Astrocyte (in vitro differentiated cells and primary cell): ENCODE measurements around the gene RFTN1. TPM values are rescaled to one million over a fixed set of nuclear protein-coding genes. Genes with fewer than 3 reads are reported as not detected.

Experiments
- DNase-seq: peaks from one replicate; pipeline ENCODE4 v3.0.0-alpha.2; 2010; ENCODE audit warnings: low read depth
- FAIRE-seq: peaks from 2 replicates; lab custom pipeline; 2011; peaks lifted over from hg19 to GRCh38; lab: Jason Lieb, UNC
- H2AFZ ChIP-seq: 2 replicates; pipeline ENCODE4 v1.6.0; 2012; ENCODE audit warnings: low read depth, low read length, inconsistent platforms
- H3K27ac ChIP-seq: 2 replicates; pipeline ENCODE4 v1.5.1; 2011; ENCODE audit warnings: low read depth, low read length, inconsistent platforms
- H3K27me3 ChIP-seq: 2 replicates; pipeline ENCODE4 v1.6.0; 2011; ENCODE audit warnings: low read length, inconsistent platforms; ENCODE audit not compliant: insufficient read depth
- H3K36me3 ChIP-seq: 2 replicates; pipeline ENCODE4 v1.5.1; 2011; ENCODE audit warnings: low read length, inconsistent platforms; ENCODE audit not compliant: insufficient read depth
- H3K4me1 ChIP-seq: 2 replicates; pipeline ENCODE4 v1.5.1; 2011; ENCODE audit warnings: low read length, inconsistent platforms; ENCODE audit not compliant: insufficient read depth
- H3K4me2 ChIP-seq: 2 replicates; pipeline ENCODE4 v1.6.0; 2012; ENCODE audit warnings: low read length, inconsistent platforms
- H3K4me3 ChIP-seq: 2 replicates; pipeline ENCODE4 v1.5.1; 2011; ENCODE audit warnings: low read depth, mild to moderate bottlenecking, low read length, inconsistent platforms; ENCODE audit not compliant: insufficient read depth
- H3K79me2 ChIP-seq: 2 replicates; pipeline ENCODE4 v1.6.0; 2012; ENCODE audit warnings: mild to moderate bottlenecking, low read length, inconsistent platforms; ENCODE audit not compliant: insufficient read depth
- H3K9ac ChIP-seq: 2 replicates; pipeline ENCODE4 v1.6.0; 2012; ENCODE audit warnings: mild to moderate bottlenecking, low read length, inconsistent platforms
- H3K9me3 ChIP-seq: 2 replicates; pipeline ENCODE4 v1.5.1; 2012; ENCODE audit warnings: low read depth, mild to moderate bottlenecking, low read length, inconsistent platforms; ENCODE audit not compliant: insufficient read depth
- H4K20me1 ChIP-seq: 2 replicates; pipeline ENCODE4 v1.6.0; 2012; ENCODE audit warnings: low read length, inconsistent platforms; ENCODE audit not compliant: insufficient read depth
- H3K27ac Mint-ChIP-seq: one replicate; pipeline ENCODE4 v1.8.0; 2021; ENCODE audit warnings: mild to moderate bottlenecking, mixed read lengths; ENCODE audit not compliant: unreplicated experiment
- H3K27me3 Mint-ChIP-seq: one replicate; pipeline ENCODE4 v1.8.0; 2021; ENCODE audit warnings: low read depth, mixed read lengths; ENCODE audit not compliant: unreplicated experiment
- H3K36me3 Mint-ChIP-seq: one replicate; pipeline ENCODE4 v1.8.0; 2021; ENCODE audit warnings: low read depth, mixed read lengths; ENCODE audit not compliant: unreplicated experiment
- H3K4me1 Mint-ChIP-seq: one replicate; pipeline ENCODE4 v1.8.0; 2021; ENCODE audit warnings: low read depth, mixed read lengths; ENCODE audit not compliant: unreplicated experiment
- H3K4me3 Mint-ChIP-seq: one replicate; pipeline ENCODE4 v1.8.0; 2021; ENCODE audit warnings: mild to moderate bottlenecking, moderate library complexity, mixed read lengths; ENCODE audit not compliant: unreplicated experiment
- H3K9me3 Mint-ChIP-seq: one replicate; pipeline ENCODE4 v1.8.0; 2021; ENCODE audit warnings: mild to moderate bottlenecking, mixed read lengths; ENCODE audit not compliant: unreplicated experiment
- EZH2 ChIP-seq: IDR thresholded peaks from 2 replicates; pipeline ENCODE4 v1.6.1; 2012; ENCODE audit warnings: mild to moderate bottlenecking, low read length, inconsistent platforms; ENCODE audit not compliant: insufficient read depth
- total RNA-seq: library from RNA; stranded (reverse); gene quantifications from 2 replicates; pipeline ENCODE4 v1.2.1, GENCODE V29; 2021
- TF ChIP-seq, protein P1 (sequence below): IDR thresholded peaks from 2 replicates; pipeline ENCODE4 v1.5.1; 2011; ENCODE audit warnings: low read depth, mild to moderate bottlenecking, inconsistent platforms, low read length, moderate library complexity; ENCODE audit not compliant: insufficient read depth

Gene RFTN1
- total RNA-seq, 1 donor from 2014 or later: 49.5 TPM

DNA sequence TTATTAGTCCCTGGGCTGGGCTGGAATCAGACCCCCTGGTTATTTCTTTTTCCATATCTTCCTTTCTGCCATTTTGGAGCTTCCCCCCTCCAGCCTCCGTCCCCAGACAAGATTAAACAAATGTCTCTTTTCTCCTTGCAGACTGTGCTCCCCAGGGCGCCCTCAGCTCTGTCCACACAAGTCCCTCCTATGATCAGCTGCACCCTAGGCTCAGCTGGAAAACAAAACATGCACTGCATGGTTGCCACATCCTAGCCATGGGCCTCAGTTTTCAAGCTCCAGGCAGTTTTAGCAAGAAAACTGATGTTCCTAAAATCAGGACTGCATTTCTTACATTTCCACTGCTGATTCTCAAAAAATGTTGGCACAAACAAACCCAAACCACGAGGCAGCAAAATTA, 23.5 kb upstream of the RFTN1 start:
- no peak overlapping the region for H3K9ac ChIP-seq
- no peaks in the 10 kb centered on the region for H3K36me3 Mint-ChIP-seq
- no peak for FAIRE-seq
- H2AFZ ChIP-seq: no peak overlapping the region
- H3K9me3 ChIP-seq: no peaks in the 10 kb centered on the region
- no peaks in the 10 kb centered on the region for H3K79me2 ChIP-seq
- peaks cover 7% of the 10 kb centered on the region for H3K27me3 Mint-ChIP-seq
- H3K4me1 ChIP-seq: no peaks in the 10 kb centered on the region
- no peaks in the 10 kb centered on the region for H3K9me3 Mint-ChIP-seq
- TF ChIP-seq, protein P1, sequence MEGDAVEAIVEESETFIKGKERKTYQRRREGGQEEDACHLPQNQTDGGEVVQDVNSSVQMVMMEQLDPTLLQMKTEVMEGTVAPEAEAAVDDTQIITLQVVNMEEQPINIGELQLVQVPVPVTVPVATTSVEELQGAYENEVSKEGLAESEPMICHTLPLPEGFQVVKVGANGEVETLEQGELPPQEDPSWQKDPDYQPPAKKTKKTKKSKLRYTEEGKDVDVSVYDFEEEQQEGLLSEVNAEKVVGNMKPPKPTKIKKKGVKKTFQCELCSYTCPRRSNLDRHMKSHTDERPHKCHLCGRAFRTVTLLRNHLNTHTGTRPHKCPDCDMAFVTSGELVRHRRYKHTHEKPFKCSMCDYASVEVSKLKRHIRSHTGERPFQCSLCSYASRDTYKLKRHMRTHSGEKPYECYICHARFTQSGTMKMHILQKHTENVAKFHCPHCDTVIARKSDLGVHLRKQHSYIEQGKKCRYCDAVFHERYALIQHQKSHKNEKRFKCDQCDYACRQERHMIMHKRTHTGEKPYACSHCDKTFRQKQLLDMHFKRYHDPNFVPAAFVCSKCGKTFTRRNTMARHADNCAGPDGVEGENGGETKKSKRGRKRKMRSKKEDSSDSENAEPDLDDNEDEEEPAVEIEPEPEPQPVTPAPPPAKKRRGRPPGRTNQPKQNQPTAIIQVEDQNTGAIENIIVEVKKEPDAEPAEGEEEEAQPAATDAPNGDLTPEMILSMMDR: no peak
- no peak for TF ChIP-seq EZH2
- H3K4me2 ChIP-seq: no peak overlapping the region
- H3K4me3 ChIP-seq: no peak overlapping the region
- H3K27ac Mint-ChIP-seq: no peak overlapping the region
- no peak overlapping the region for H3K27ac ChIP-seq
- peaks cover 16% of the 10 kb centered on the region for H3K27me3 ChIP-seq
- no peak overlapping the region for H3K4me3 Mint-ChIP-seq
- no peak for DNase-seq
- H3K36me3 ChIP-seq: no peaks in the 10 kb centered on the region
- no peaks in the 10 kb centered on the region for H4K20me1 ChIP-seq
- peaks cover 2% of the 10 kb centered on the region for H3K4me1 Mint-ChIP-seq

DNA sequence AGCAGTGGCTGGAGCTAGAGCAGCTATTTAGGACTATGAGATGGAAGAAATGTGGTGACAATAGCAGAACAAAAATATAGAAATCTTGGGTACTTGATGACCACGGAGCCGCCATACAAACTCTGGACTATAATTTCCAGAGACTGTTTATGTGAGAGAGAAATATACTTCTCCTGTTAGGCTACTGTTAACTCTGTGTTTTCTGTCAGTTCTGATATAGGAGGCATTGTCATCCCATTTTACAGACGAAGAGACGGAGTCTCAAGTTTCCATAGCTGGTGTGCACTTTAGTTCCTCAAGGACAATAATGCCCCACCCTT, 22.8 kb upstream of the RFTN1 start:
- H3K4me2 ChIP-seq: peak overlapping the region; percentile 48
- H2AFZ ChIP-seq: no peak overlapping the region
- H3K9me3 ChIP-seq: no peaks in the 10 kb centered on the region
- no peak overlapping the region for H3K4me3 ChIP-seq
- no peaks in the 10 kb centered on the region for H3K9me3 Mint-ChIP-seq
- peaks cover 12% of the 10 kb centered on the region for H3K27me3 Mint-ChIP-seq
- H3K4me1 ChIP-seq: no peaks in the 10 kb centered on the region
- peaks cover 2% of the 10 kb centered on the region for H3K4me1 Mint-ChIP-seq
- no peaks in the 10 kb centered on the region for H4K20me1 ChIP-seq
- no peaks in the 10 kb centered on the region for H3K36me3 Mint-ChIP-seq
- no peak for TF ChIP-seq EZH2
- TF ChIP-seq, protein P1: no peak
- no peaks in the 10 kb centered on the region for H3K79me2 ChIP-seq
- H3K27ac ChIP-seq: no peak overlapping the region
- H3K36me3 ChIP-seq: no peaks in the 10 kb centered on the region
- peaks cover 19% of the 10 kb centered on the region for H3K27me3 ChIP-seq
- FAIRE-seq (no peak), DNase-seq (no peak)
- no peak overlapping the region for H3K9ac ChIP-seq
- no peak overlapping the region for H3K27ac Mint-ChIP-seq
- no peak overlapping the region for H3K4me3 Mint-ChIP-seq

DNA sequence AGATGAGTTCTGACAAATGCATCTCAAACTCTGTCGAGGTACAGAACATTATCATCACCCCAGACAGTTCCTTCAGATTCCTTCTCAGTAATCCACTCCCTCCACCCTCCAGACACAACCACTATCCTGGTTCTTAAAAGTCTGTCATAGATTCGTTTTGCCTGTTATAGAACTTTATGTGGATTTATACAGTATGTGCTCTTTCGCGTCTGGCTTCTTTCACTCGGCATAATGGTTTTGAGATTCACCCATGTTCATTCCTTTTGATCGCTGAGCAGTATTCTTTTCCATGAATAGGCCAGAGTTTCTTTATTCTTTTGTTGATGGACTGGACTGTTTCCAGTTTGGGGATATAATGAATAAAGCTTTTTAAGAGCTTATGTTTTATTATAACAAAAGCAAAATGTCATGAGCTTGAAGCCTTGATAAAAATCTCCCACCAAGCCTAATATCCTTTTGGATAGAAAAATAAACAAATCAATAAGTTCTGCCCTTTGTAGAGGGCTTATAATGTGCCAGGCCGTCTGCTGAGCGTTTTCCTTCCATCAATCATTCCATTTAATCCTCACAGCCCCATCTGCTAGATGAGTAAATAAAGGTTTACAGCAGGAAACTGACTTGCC, 21.3 kb upstream of the RFTN1 start:
- TF ChIP-seq EZH2: no peak
- TF ChIP-seq, protein P1: no peak
- no peak overlapping the region for H3K4me2 ChIP-seq

More for the DNA sequence above, 21.3 kb upstream of the RFTN1 start:
- Histone ChIP-seq H3K27me3 (peaks cover 15% of the 10 kb centered on the region), H4K20me1 (no peaks in the 10 kb centered on the region), H2AFZ (no peak overlapping the region), H3K9me3 (no peaks in the 10 kb centered on the region), H3K79me2 (no peaks in the 10 kb centered on the region), H3K27ac (no peak overlapping the region), H3K4me1 (no peaks in the 10 kb centered on the region), H3K36me3 (no peaks in the 10 kb centered on the region), H3K4me3 (no peak overlapping the region), H3K9ac (no peak overlapping the region)
- peaks cover 26% of the 10 kb centered on the region for H3K27me3 Mint-ChIP-seq
- no peak overlapping the region for H3K4me3 Mint-ChIP-seq
- no peak overlapping the region for H3K27ac Mint-ChIP-seq
- DNase-seq: no peak
- no peak for FAIRE-seq
- no peaks in the 10 kb centered on the region for H3K9me3 Mint-ChIP-seq
- no peaks in the 10 kb centered on the region for H3K36me3 Mint-ChIP-seq
- peaks cover 2% of the 10 kb centered on the region for H3K4me1 Mint-ChIP-seq
